ENCODE measurements around the gene EXTL1. TPM values are rescaled to one million over a fixed set of nuclear protein-coding genes. Genes with fewer than 3 reads are reported as not detected.
A peak's percentile ranks its signal among the peaks of the same experiment; 100 is the strongest.

Gene EXTL1
- total RNA-seq, 2 donors from 2014 or later: 3.3 to 3.7 TPM

- Mint-ChIP-seq H3K36me3 (ENCODE audit: low read depth) (no peaks in the 10 kb centered on the region), H3K27ac (no peak overlapping the region), H3K4me1 (peaks cover 9% of the 10 kb centered on the region), H3K9me3 (no peaks in the 10 kb centered on the region), H3K27me3 (ENCODE audit: insufficient read depth) (peaks cover 46% of the 10 kb centered on the region), H3K4me3 (no peak overlapping the region)
- H3K36me3 ChIP-seq (ENCODE audit: control insufficient read depth, insufficient read depth, low read length): no peaks in the 10 kb centered on the region
- 91 to 93% methylated on average over 10 to 12 of the region's 12 CpGs for whole genome bisulfite sequencing, 2 experiments (ENCODE audit: insufficient coverage in 1 of 2, insufficient read length in 1 of 2)
- H3K9me3 ChIP-seq (ENCODE audit: control insufficient read depth, low read length): no peaks in the 10 kb centered on the region
- H3K27ac ChIP-seq (ENCODE audit: low read depth, low read length): no peak overlapping the region
- no peak for TF ChIP-seq CTCF (conservative IDR thresholded peaks at IDR 0.05)
- no peak overlapping the region for H3K4me3 ChIP-seq (ENCODE audit: low read length)
- no peak overlapping the region for H3K9ac ChIP-seq (ENCODE audit: extremely low read depth, low read length, poor library complexity, severe bottlenecking)
- no peak for DNase-seq
- no peaks in the 10 kb centered on the region for H3K4me1 ChIP-seq (ENCODE audit: control insufficient read depth, insufficient read depth, low read length)
- H3K27me3 ChIP-seq (ENCODE audit: control insufficient read depth, insufficient read depth, low read length, poor library complexity, severe bottlenecking): peaks cover 30% of the 10 kb centered on the region
Measured at GRCh38 chr1:26032656-26033357, 11.2 kb downstream of the EXTL1 start.

- DNase-seq: no peak
- Histone ChIP-seq H3K27ac (ENCODE audit: low read depth, low read length) (no peak overlapping the region), H3K36me3 (ENCODE audit: control insufficient read depth, insufficient read depth, low read length) (no peaks in the 10 kb centered on the region), H3K9ac (ENCODE audit: extremely low read depth, low read length, poor library complexity, severe bottlenecking) (peak overlapping the region; percentile 2), H3K4me1 (ENCODE audit: control insufficient read depth, insufficient read depth, low read length) (no peaks in the 10 kb centered on the region), H3K27me3 (ENCODE audit: control insufficient read depth, insufficient read depth, low read length, poor library complexity, severe bottlenecking) (peaks cover 30% of the 10 kb centered on the region), H3K9me3 (ENCODE audit: control insufficient read depth, low read length) (no peaks in the 10 kb centered on the region), H3K4me3 (ENCODE audit: low read length) (peak overlapping the region; percentile 91)
- no peak for TF ChIP-seq CTCF (conservative IDR thresholded peaks at IDR 0.05)
- Mint-ChIP-seq H3K27me3 (ENCODE audit: insufficient read depth) (peaks cover 49% of the 10 kb centered on the region), H3K27ac (no peak overlapping the region), H3K4me3 (peak overlapping the region; percentile 84), H3K36me3 (ENCODE audit: low read depth) (no peaks in the 10 kb centered on the region), H3K4me1 (peaks cover 9% of the 10 kb centered on the region), H3K9me3 (no peaks in the 10 kb centered on the region)
- WGBS, 2 experiments (ENCODE audit: insufficient coverage in 1 of 2, insufficient read length in 1 of 2): 17 to 27% methylated on average over 9 to 15 of the region's 15 CpGs
Measured at GRCh38 chr1:26034504-26035202, 13.1 kb downstream of the EXTL1 start.

GRCh38 chr1:26035203-26035958 is 13.8 kb downstream of the EXTL1 start:
- 1 to 2% methylated on average over 9 to 60 of the region's 60 CpGs for WGBS, 2 experiments (ENCODE audit: insufficient coverage in 1 of 2, insufficient read length in 1 of 2)
- DNase-seq: peak; percentile 98
- Mint-ChIP-seq H3K27me3 (ENCODE audit: insufficient read depth) (peaks cover 49% of the 10 kb centered on the region), H3K4me3 (peak overlapping the region; percentile 84), H3K27ac (peak overlapping the region; percentile 90), H3K9me3 (no peaks in the 10 kb centered on the region), H3K36me3 (ENCODE audit: low read depth) (no peaks in the 10 kb centered on the region), H3K4me1 (peaks cover 9% of the 10 kb centered on the region)
- peak overlapping the region; percentile 91 for H3K4me3 ChIP-seq (ENCODE audit: low read length)
- no peak overlapping the region for H3K27ac ChIP-seq (ENCODE audit: low read depth, low read length)
- H3K36me3 ChIP-seq (ENCODE audit: control insufficient read depth, insufficient read depth, low read length): no peaks in the 10 kb centered on the region
- no peaks in the 10 kb centered on the region for H3K4me1 ChIP-seq (ENCODE audit: control insufficient read depth, insufficient read depth, low read length)
- H3K9ac ChIP-seq (ENCODE audit: extremely low read depth, low read length, poor library complexity, severe bottlenecking): peak overlapping the region; percentile 68
- no peaks in the 10 kb centered on the region for H3K9me3 ChIP-seq (ENCODE audit: control insufficient read depth, low read length)
- TF ChIP-seq CTCF (conservative IDR thresholded peaks at IDR 0.05): no peak
- peaks cover 30% of the 10 kb centered on the region for H3K27me3 ChIP-seq (ENCODE audit: control insufficient read depth, insufficient read depth, low read length, poor library complexity, severe bottlenecking)

Measured in endodermal cell (in vitro differentiated cells).